Stimulated activated naive CD8-positive, alpha-beta T cell treated with anti-CD3 and anti-CD28 coated beads, Interleukin-15, Interleukin-2, amounts not matched to agents 100 U/mL and 50 U/mL, for 24 hours (primary cell): ENCODE measurements around the gene KRT86.
"Not testable (repeated sequence)": the region's sequence is repeated elsewhere in the genome, so short reads cannot be mapped to it uniquely, and the experiment has no call there.

Experiments
- ATAC-seq: fragments of 150-1000 bp; cut with Tn5 transposase; one replicate; pipeline ENCODE4 v1.10.0; 2021
- DNase-seq: peaks from one replicate; pipeline ENCODE4 v3.0.0; 2021

KRT86 gene

DNA sequence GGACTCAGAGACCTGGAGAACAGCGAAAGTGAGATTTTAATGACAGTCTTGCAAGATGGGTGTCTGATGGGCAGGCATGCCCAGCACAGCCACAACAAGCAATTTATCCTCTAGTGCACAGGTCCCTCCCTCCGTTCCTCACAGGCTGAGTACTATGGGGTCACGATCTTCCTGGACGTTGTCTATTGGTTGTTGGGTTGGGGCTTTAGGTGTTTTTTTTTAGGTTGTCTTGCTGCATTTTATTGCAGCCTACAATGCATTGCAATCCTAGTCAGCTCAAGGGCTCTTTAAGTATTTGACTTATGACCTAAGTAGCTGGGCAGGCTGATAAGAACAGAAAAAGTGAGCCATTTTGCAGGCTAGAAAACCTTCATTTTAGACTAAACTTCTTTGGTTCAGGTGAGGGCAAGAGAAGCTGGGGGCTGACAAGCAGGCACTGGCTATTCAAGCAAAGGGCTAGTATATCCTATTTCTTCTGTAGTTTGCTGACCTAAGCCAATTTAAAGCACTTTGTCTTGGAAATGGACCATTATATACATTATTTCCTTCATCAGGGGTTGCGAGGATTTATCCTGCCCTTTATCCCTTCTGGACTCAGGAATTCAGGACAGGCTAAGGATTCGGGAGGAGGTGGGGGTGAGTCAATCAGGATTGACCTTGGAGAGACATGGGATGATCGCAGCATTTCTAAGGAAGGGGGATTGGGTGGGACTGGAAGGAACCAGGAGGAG is 35.4 kb upstream of the KRT86 start:
- ATAC-seq (no peak), DNase-seq (no peak)

DNA sequence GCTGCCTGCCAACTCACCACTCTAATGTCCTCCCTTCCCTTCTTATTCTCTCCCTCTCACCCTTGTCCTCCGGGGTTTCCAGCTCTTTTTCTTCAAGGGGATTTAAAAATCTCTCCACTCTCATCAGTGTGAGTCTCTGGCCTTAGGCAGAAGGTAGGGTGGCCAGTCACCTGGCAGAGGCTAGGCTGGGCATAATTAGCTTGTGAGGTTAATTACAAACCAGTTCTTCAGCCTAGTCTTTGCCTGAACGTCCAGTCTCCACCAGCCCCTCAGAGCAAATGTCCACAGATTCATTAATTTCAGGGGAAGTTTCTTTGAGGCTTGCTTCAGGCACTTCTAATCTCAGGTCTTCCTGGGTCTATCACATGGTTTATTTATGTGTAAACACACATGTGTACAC is 34.7 kb upstream of the KRT86 start:
- DNase-seq = no peak
- no peak for ATAC-seq

DNA sequence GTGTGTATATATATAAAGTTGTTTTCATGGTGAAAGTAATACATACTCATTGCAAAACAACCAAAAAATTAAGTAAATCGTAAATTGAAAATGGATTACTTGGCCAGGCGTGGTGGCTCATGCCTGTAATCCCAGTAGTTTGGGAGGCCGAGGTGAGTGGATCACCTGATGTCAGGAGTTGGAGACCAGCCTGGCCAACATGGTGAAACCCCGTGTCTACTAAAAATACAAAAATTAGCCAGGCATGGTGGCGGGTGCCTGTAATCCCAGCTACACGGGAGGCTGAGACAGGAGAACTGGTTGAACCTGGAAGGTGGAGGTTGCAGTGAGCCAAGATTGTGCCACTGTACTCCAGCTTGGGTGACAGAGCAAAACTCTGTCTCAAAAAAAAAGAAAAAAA is 34.2 kb upstream of the KRT86 start:
- DNase-seq, ATAC-seq: not testable (repeated sequence)

DNA sequence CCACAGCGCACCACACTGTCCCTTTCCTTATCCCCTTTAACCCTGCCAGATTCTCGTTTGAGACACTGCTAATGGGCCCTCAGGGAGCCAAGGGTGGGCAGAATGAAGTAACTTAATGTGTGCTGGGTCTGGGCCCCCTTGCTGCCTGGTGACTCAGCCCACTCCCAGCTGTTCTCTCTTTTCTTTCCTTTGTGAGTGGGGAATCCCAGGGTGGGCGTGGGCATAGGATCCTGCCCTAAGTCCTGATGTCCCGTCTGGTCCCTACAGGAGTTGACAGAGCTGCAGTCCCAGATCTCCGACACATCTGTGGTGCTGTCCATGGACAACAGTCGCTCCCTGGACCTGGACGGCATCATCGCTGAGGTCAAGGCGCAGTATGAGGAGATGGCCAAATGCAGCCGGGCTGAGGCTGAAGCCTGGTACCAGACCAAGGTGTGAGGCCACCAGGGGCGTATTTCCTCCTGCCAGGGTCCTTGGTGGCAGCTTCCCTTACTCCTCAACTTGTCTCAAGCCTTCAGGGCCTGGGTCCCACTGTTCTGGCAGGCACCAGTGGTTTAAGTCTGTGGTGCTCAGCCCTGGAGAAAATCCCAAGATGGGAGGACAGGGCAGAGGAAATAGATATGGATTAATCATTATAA is 33.1 kb upstream of the KRT86 start:
- DNase-seq (no peak), ATAC-seq (no peak)

GRCh38 chr12:52242442-52243258 is 31.8 kb upstream of the KRT86 start:
- no peak for ATAC-seq
- DNase-seq = no peak

DNA sequence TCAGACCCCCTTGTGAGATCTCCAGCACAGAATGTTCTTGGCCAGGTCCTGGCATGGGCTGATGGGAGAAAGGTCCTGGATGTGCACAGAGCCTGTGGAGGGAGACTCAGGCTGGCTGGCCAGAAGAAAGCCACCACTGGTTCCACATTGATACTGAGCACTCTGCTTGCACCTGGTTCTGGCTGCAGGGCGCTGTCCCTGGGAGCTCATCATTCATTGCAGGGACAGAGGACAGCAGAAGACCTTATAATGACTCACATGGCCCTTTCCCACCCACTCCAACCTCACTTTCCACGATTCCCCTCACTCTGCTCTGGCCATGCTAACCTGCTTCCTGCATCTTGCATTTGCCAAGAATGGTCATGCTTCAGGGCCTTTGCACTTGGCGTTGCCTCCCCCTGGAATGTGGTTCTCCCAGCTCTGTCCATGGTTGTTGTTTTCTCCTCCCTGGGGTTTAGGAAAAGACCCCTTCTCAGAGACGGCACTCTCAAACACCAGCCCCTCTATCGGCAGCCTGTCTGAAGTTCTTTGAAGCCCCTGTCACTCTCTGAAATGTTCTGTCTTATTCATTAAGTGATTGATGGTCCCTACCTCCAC is 31.1 kb upstream of the KRT86 start:
- no peak for ATAC-seq
- DNase-seq = no peak

- DNase-seq (peak; percentile 82), ATAC-seq (peak; percentile 99)
Observed at GRCh38 chr12:52243856-52244614, 30.4 kb upstream of the KRT86 start.

- no peak for ATAC-seq
- DNase-seq = no peak
Observed at GRCh38 chr12:52244615-52244994, 29.8 kb upstream of the KRT86 start.

- DNase-seq (no peak), ATAC-seq (no peak)
Observed at GRCh38 chr12:52245259-52245961, 29.0 kb upstream of the KRT86 start.

GRCh38 chr12:52245962-52246569 is 28.4 kb upstream of the KRT86 start:
- no peak for DNase-seq
- no peak for ATAC-seq

GRCh38 chr12:52246720-52247621 is 27.5 kb upstream of the KRT86 start:
- no peak for DNase-seq
- no peak for ATAC-seq

GRCh38 chr12:52247622-52248540 is 26.6 kb upstream of the KRT86 start:
- DNase-seq (no peak), ATAC-seq (no peak)

DNA sequence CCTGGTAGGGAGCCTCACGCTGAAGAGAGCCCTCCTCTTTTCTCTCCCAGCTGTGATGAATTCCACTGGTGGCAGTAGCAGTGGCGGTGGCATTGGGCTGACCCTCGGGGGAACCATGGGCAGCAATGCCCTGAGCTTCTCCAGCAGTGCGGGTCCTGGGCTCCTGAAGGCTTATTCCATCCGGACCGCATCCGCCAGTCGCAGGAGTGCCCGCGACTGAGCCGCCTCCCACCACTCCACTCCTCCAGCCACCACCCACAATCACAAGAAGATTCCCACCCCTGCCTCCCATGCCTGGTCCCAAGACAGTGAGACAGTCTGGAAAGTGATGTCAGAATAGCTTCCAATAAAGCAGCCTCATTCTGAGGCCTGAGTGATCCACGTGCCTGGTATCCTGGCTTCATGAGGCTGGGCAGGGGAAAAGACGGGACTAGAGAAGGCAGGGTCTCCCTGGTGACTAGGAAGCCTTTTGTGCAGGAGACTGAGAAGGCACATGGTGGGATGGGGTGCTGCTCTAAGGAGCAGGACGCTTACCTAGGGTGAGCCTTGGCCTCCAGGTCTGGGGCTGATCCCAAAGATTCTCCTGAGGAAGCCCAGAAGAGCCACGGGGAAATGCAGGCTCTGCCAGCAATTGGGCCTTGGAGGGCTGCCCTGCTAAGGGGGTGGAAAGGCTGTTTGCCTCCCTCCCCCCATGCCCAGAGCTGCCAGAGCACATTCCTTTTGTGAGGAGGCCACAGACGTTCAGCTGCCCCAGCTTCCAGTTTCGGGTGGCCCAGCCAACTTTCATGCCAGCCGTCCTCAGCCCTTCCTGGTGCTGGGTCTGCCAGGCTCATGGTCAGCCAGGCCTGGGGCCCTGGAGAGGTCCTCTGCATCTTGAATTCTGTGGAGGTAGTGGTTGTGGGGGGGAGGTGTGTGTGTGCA is 25.6 kb upstream of the KRT86 start:
- no peak for ATAC-seq
- DNase-seq = no peak

DNA sequence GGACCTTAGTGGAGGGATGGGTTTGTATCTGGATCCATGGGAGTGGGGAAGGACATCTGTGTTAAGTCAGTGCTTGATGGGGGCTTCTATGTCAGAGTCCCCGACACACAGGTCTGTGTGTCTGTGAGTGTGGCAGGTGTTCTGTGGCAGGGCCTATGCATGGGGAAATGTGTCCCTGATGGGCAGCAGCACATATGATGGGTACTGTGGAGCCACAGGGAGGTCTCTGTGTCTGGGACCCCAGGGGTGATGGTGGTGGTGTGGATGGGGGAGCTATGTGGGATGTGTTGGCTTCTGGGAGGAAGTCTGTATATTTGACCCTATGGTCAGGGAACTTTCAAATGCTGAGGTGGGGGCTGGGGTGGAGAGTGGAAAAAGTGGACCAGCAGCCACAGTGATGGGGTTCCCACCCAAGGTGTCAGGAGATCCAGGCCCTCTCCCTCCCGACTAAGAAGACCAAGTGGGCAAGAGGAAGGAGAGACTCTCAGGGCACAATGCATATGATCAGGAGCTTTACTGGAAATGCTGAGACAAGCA is 24.9 kb upstream of the KRT86 start:
- no peak for ATAC-seq
- no peak for DNase-seq

DNA sequence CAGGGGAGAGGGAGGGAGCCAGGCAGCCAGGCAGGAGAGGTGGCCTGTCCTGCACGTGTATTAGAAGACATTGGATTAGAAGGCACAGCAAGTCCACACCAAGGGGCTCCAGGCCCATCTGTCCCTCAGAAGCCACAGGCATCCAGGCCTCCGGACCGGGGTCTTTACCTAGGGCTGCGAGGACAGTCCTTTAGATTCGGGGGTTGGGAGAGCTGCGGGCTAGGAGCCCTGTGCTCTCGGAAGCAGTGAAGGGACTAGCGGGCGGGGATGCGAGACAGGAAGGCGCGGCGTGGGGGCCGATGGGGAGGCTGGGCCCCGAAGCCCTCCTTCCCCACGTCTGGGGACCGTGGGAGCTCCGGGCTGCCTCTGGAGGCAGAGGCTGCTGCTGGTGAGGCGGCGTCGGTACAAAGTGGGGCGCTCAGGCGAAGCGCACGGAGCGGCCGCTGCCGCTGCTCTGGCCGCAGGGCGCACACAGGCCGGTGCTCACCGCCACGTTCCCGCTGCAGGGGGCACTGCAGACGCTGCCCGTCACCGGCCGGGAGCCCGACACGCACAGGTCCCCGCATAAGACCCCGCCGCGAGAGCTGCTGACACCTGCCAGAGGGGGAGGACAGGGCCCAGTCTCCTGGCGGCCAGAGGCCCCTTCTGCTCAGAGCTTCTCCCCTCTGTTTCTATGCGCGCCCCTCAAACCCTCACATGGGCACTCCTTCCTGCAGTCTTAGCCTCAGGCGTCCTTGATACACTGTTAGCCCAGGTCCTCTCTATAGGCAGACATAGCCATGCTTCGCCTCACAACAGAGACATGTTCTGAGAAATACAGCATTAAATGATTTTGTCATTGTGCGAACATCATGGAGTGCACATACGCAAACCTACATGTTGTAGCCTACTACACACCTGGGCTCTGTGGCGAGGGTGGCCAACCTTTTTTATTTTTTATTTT is 24.1 kb upstream of the KRT86 start:
- DNase-seq (no peak), ATAC-seq (no peak)

DNA sequence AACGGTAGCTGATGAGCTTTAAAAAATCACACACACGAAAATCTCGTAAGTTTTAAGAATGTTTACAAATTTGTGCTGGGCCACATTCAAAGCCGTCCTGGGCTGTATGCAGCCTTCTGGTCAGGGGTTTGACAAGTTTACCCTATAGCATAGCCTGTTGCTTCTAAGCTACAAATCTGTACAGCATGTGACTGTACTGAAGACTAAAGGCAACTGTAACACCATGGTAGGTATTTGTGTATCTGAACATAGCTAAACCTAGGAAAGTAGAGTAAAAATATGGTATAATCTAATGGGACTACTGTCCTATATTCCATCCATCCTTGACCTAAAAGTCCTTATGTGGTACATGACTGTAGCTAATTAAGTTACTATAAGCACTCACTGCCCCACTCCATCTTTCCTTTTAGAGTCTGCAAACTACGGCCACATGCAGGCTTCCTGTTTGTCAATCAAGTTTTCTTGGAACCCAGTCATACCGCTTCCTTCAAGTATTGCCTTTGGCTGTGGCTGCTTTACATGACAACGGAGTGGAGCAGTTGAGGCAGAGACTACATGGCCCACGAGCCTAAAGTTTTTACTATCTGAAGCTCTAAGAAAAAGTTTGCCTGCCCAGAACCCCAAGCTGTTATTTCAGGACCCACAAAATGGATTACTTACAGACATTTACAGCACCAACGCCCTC is 22.9 kb upstream of the KRT86 start:
- DNase-seq = no peak
- ATAC-seq = no peak
